Sigmoid colon (tissue), 4 donors: ENCODE measurements around the gene MAML3.

Source experiments
- POLR2A ChIP-seq, 2 donors: fragments of 450-650 bp; IDR thresholded peaks; one replicate each; pipeline ENCODE4 v1.6.1; 2016; ENCODE audit warnings: antibody characterized with exemption in 2 of 2, mild to moderate bottlenecking in 2 of 2, moderate library complexity in 2 of 2
- POLR2AphosphoS5 ChIP-seq, 4 donors: sonication (generic); formaldehyde crosslinking; IDR thresholded peaks; one replicate each; pipeline ENCODE4 v1.6.1; 2017; ENCODE audit warnings: antibody characterized with exemption in 4 of 4
- TF ChIP-seq, protein P1 (sequence below), 4 experiments: fragments of 450-650 bp in 3 of 4; fragments of 200-600 bp in 1 of 4; IDR thresholded peaks; one replicate each; pipeline ENCODE4 v1.5.1; 2016 to 2019; ENCODE audit warnings: antibody characterized with exemption in 4 of 4, mild to moderate bottlenecking in 3 of 4, moderate library complexity in 2 of 4

- TF ChIP-seq, protein P1, sequence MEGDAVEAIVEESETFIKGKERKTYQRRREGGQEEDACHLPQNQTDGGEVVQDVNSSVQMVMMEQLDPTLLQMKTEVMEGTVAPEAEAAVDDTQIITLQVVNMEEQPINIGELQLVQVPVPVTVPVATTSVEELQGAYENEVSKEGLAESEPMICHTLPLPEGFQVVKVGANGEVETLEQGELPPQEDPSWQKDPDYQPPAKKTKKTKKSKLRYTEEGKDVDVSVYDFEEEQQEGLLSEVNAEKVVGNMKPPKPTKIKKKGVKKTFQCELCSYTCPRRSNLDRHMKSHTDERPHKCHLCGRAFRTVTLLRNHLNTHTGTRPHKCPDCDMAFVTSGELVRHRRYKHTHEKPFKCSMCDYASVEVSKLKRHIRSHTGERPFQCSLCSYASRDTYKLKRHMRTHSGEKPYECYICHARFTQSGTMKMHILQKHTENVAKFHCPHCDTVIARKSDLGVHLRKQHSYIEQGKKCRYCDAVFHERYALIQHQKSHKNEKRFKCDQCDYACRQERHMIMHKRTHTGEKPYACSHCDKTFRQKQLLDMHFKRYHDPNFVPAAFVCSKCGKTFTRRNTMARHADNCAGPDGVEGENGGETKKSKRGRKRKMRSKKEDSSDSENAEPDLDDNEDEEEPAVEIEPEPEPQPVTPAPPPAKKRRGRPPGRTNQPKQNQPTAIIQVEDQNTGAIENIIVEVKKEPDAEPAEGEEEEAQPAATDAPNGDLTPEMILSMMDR (IDR thresholded peaks at IDR 0.05), result no peak
- TF ChIP-seq POLR2AphosphoS5 (IDR thresholded peaks at IDR 0.05) (no peak), POLR2A (IDR thresholded peaks at IDR 0.05) (no peak)
Measured at GRCh38 chr4:140025470-140025869, 128.5 kb downstream of the MAML3 start.
